ENCODE measurements around the gene PPP5C.

- TF ChIP-seq POLR2AphosphoS5 (IDR thresholded peaks at IDR 0.05) = no peak
- no peak for TF ChIP-seq CTCF (IDR thresholded peaks at IDR 0.05; ENCODE audit: poor library complexity, severe bottlenecking)
- no peak for TF ChIP-seq EP300 (conservative IDR thresholded peaks at IDR 0.05; ENCODE audit: poor library complexity, severe bottlenecking)
- TF ChIP-seq TAF1 (IDR thresholded peaks at IDR 0.05; ENCODE audit: low read depth) = no peak
- TF ChIP-seq RAD21 (conservative IDR thresholded peaks at IDR 0.05) = no peak
- TF ChIP-seq EZH2 (IDR thresholded peaks at IDR 0.05; ENCODE audit: borderline replicate concordance, insufficient read depth, low read length, poor library complexity, severe bottlenecking) = no peak
- TF ChIP-seq MXI1 (conservative IDR thresholded peaks at IDR 0.05; ENCODE audit: poor library complexity, severe bottlenecking) = no peak
- no peak for TF ChIP-seq SMC3 (conservative IDR thresholded peaks at IDR 0.05; ENCODE audit: poor library complexity)
- no peak for TF ChIP-seq REST (IDR thresholded peaks at IDR 0.05; ENCODE audit: borderline replicate concordance)
Measured at GRCh38 chr19:46303691-46304397, 43.0 kb upstream of the PPP5C start.
